ENCODE results near the gene PRKCH. TPM values are rescaled to one million over a fixed set of nuclear protein-coding genes. Genes with fewer than 3 reads are reported as not detected.
A peak's percentile ranks its signal among the peaks of the same experiment; 100 is the strongest.

PRKCH gene
- total RNA-seq, 2 experiments from 2014 or later, result 0.85 to 2.3 TPM

DNA sequence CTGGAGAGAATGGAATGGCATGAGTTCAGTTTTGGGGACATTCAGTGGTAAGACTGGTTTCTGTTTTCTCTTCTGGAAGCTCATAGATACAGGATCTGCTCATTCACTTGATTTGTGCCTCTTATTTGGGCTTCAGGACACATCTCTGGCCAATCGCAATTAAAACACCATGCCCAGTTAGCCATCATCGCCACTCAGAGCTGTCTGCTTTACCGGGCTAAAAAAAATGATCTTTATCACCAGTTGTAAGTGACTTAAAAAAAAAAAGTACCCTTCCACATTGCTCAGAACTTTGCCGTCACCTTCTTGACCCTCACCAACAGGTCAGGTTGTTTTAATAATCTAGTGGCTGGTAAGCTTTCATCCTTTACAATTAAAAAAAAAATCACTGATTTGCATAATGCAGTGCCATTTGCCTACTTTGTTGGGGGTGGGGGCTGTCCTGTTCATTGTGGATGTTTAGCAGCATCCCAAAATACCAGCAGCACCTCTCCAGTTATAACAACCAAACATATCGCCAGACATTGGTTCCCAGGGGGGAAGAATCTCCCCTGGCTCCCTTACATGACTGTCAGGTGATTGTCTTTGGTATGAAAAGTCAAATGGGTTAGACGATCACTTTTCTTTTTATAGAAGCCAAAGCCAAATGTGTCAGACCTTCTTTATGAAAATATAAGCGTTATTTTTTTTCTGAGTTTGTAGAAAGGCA is 150.1 kb downstream of the PRKCH start:
- no peaks in the 10 kb centered on the region for H3K36me3 ChIP-seq (ENCODE audit: insufficient read depth, low read length)
- ChIA-PET CTCF (ENCODE audit: unreplicated experiment) (interaction anchor here (0.6 to 1.6 kb wide), 5 partner anchors 152 to 290 kb away, joined by 3 to 4 read pairs (median 3); no protein-coding TSS in a partner anchor), POLR2A (interaction anchor here (0.7 to 15.1 kb wide), 18 partner anchors 29 to 775 kb away, joined by 3 to 333 read pairs (median 4); no protein-coding TSS in a partner anchor)
- TF ChIP-seq EZH2phosphoT487 (IDR thresholded peaks at IDR 0.05; ENCODE audit: borderline replicate concordance, low read depth, low read length) (no peak), CTCF (conservative IDR thresholded peaks at IDR 0.05; ENCODE audit: low read length) (peak; percentile 33; the same call in 1 of the 2 replicates)
- no peaks in the 10 kb centered on the region for H3K9me2 ChIP-seq (ENCODE audit: insufficient read depth, low read length)
- intact Hi-C loops (cut with micrococcal nuclease; ENCODE audit: unreplicated experiment), result loop anchor here (2.0 kb wide), 1 partner anchor 291 kb away; the partner anchor contains the start of gene SNAPC1
- no TSS peak for BruUV-seq (replicated peaks)
- H2AFZ ChIP-seq (ENCODE audit: low read length), result peak overlapping the region; percentile 86
- H3K27ac ChIP-seq (ENCODE audit: low read depth, low read length, poor library complexity, severe bottlenecking), result peak overlapping the region; percentile 76
- H3K4me2 ChIP-seq (ENCODE audit: low read length), result peak overlapping the region; percentile 79
- peaks cover 4% of the 10 kb centered on the region; the same call in 1 of the 2 replicates for H3K79me2 ChIP-seq (ENCODE audit: insufficient read depth, low read depth, low read length)
- H4K20me1 ChIP-seq (ENCODE audit: insufficient read depth, low read length), result no peaks in the 10 kb centered on the region
- H3K4me3 ChIP-seq (ENCODE audit: low read depth, low read length, poor library complexity, severe bottlenecking), result peak overlapping the region; percentile 63
- peaks cover 68% of the 10 kb centered on the region for H3K4me1 ChIP-seq (ENCODE audit: insufficient read depth, low read length, poor library complexity, severe bottlenecking)
- no peaks in the 10 kb centered on the region for H3K9me3 ChIP-seq (ENCODE audit: low read length)
- DNase-seq (ENCODE audit: low spot score), result peak; percentile 58

DNA sequence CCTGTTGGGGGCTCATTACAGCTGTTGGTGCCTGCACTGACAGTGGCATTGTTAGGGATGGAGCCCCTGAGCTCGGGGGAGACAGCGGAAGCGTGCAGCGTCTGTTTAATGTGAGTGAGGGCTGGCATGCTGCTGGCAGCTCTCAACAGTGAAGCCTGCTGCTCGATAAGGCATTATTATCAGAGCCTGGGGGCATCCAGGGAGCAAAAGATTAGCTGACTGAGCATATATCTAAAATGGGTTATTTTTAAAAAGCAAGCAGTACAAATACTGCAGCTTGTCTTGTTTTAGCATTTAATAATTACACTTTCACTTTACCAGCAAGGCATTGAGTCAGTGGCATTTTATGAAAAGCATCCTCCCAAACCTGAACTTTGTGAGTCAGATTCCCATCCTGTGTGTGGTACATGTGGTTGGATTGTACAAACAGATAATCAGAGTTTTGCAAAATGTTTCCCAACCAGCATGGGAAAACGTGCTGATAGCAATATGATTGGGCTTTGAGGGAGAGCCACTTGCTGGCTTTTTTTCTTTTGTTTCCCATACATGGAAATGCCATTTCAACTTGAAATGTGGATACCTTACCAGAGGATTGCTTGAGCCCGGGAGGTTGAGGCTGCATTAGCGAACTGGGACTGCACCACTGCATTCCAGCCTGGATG is 150.8 kb downstream of the PRKCH start:
- no peaks in the 10 kb centered on the region for H4K20me1 ChIP-seq (ENCODE audit: insufficient read depth, low read length)
- DNase-seq (ENCODE audit: low spot score), result peak; percentile 74
- peak overlapping the region; percentile 79 for H3K4me2 ChIP-seq (ENCODE audit: low read length)
- BruUV-seq (replicated peaks), result no TSS peak
- CTCF ChIA-PET (ENCODE audit: unreplicated experiment), result no interaction called here
- peaks cover 75% of the 10 kb centered on the region for H3K4me1 ChIP-seq (ENCODE audit: insufficient read depth, low read length, poor library complexity, severe bottlenecking)
- POLR2A ChIA-PET, result interaction anchor here (0.6 to 15.1 kb wide), 16 partner anchors 19 to 292 kb away, joined by 3 to 333 read pairs (median 4); no protein-coding TSS in a partner anchor
- peak overlapping the region; percentile 86 for H2AFZ ChIP-seq (ENCODE audit: low read length)
- H3K27ac ChIP-seq (ENCODE audit: low read depth, low read length, poor library complexity, severe bottlenecking), result peak overlapping the region; percentile 76
- H3K79me2 ChIP-seq (ENCODE audit: insufficient read depth, low read depth, low read length), result peaks cover 4% of the 10 kb centered on the region; the same call in 1 of the 2 replicates
- H3K9me2 ChIP-seq (ENCODE audit: insufficient read depth, low read length), result no peaks in the 10 kb centered on the region
- H3K9me3 ChIP-seq (ENCODE audit: low read length), result no peaks in the 10 kb centered on the region
- no peaks in the 10 kb centered on the region for H3K36me3 ChIP-seq (ENCODE audit: insufficient read depth, low read length)
- H3K4me3 ChIP-seq (ENCODE audit: low read depth, low read length, poor library complexity, severe bottlenecking), result peak overlapping the region; percentile 63
- intact Hi-C loops (cut with micrococcal nuclease; ENCODE audit: unreplicated experiment), result loop anchor here (2.0 kb wide), 1 partner anchor 291 kb away; the partner anchor contains the start of gene SNAPC1
- TF ChIP-seq CTCF (conservative IDR thresholded peaks at IDR 0.05; ENCODE audit: low read length), result no peak
- TF ChIP-seq EZH2phosphoT487 (IDR thresholded peaks at IDR 0.05; ENCODE audit: borderline replicate concordance, low read depth, low read length), result no peak
